Keratinocyte (primary cell): Measurements from ENCODE around the gene MAP2K5.

Experiments used
- CTCF ChIP-seq, 3 experiments: IDR thresholded peaks in 1 of 3; conservative IDR thresholded peaks in 1 of 3; optimal IDR thresholded peaks in 1 of 3; 2 replicates in 2 of 3; 3 replicates in 1 of 3; pipeline versions ENCODE3 to v1.5.1; 2011; ENCODE audit warnings: low read length in 3 of 3, mild to moderate bottlenecking in 3 of 3, moderate library complexity in 2 of 3, control low read depth in 1 of 3, inconsistent platforms in 1 of 3; ENCODE audit not compliant: insufficient read depth in 2 of 3; ENCODE audit errors: extremely low read depth in 1 of 3
- EZH2 ChIP-seq: IDR thresholded peaks from one replicate; pipeline ENCODE4 v1.6.1; 2012; ENCODE audit warnings: inconsistent platforms, mild to moderate bottlenecking, low read length, moderate library complexity

GRCh38 chr15:67573194-67573593 is 30.7 kb downstream of the MAP2K5 start:
- TF ChIP-seq EZH2 (no peak), CTCF (optimal IDR thresholded peaks at IDR 0.05 in 1 of 3, IDR thresholded peaks at IDR 0.05 in 1 of 3, conservative IDR thresholded peaks at IDR 0.05 in 1 of 3; ENCODE audit: extremely low read depth in 1 of 3, insufficient read depth in 2 of 3, low read length in 3 of 3) (no peak)
